A673 (cell line): ENCODE data around the gene PAPPA. TPM values are rescaled to one million over a fixed set of nuclear protein-coding genes. Genes with fewer than 3 reads are reported as not detected.

ENCODE experiments used
- BruUV-seq: library from RNA; stranded (reverse); fragments of 400-500 nt; replicated peaks from 2 replicates; lab custom pipeline; 2021; lab: Mats Ljungman, UMichigan
- CTCF ChIA-PET: fragments of 300-600 bp; sonication (Branson Sonifier 250); formaldehyde crosslinking; loops from one replicate; lab custom pipeline; 2022; ENCODE audit warnings: antibody characterized with exemption; lab: Charles Lee
- POLR2A ChIA-PET: fragments of 300-600 bp; sonication (Branson Sonifier 250); formaldehyde crosslinking; loops from one replicate; lab custom pipeline; 2022; ENCODE audit warnings: antibody characterized with exemption; ENCODE audit not compliant: low non-redundant PET; lab: Charles Lee
- DNase-seq: peaks from one replicate; pipeline ENCODE4 v3.0.0-alpha.2; 2015; ENCODE audit warnings: low spot score
- H3K27ac ChIP-seq: fragments of 200-600 bp; sonication (generic); 2 replicates; pipeline ENCODE4 v1.5.1; 2016; ENCODE audit warnings: mixed run types, low read depth, mild to moderate bottlenecking, mixed read lengths, antibody characterized with exemption, low read length; ENCODE audit not compliant: poor library complexity, severe bottlenecking
- H3K27me3 ChIP-seq: fragments of 200-600 bp; sonication (generic); replicated peaks from 2 replicates; pipeline ENCODE4 v1.6.1; 2017; ENCODE audit warnings: mixed run types, low read depth, mild to moderate bottlenecking, mixed read lengths, antibody characterized with exemption, low read length; ENCODE audit not compliant: insufficient read depth, poor library complexity
- H3K36me3 ChIP-seq: fragments of 200-600 bp; sonication (generic); 2 replicates; pipeline ENCODE4 v1.6.1; 2016; ENCODE audit warnings: mixed run types, mild to moderate bottlenecking, mixed read lengths, antibody characterized with exemption, low read length; ENCODE audit not compliant: insufficient read depth, poor library complexity, severe bottlenecking
- H3K4me1 ChIP-seq: fragments of 200-600 bp; sonication (generic); 2 replicates; pipeline ENCODE4 v1.6.1; 2017; ENCODE audit warnings: mixed run types, mild to moderate bottlenecking, mixed read lengths, antibody characterized with exemption, low read length; ENCODE audit not compliant: insufficient read depth, poor library complexity, severe bottlenecking
- H3K4me3 ChIP-seq: fragments of 200-600 bp; sonication (generic); 2 replicates; pipeline ENCODE4 v1.5.1; 2016; ENCODE audit warnings: low read depth, mixed run types, mild to moderate bottlenecking, mixed read lengths, low read length; ENCODE audit not compliant: poor library complexity, severe bottlenecking
- H3K9me3 ChIP-seq: fragments of 200-600 bp; sonication (generic); 2 replicates; pipeline ENCODE4 v1.6.1; 2016; ENCODE audit warnings: mixed run types, low read depth, mild to moderate bottlenecking, mixed read lengths, antibody characterized with exemption, low read length; ENCODE audit not compliant: poor library complexity, severe bottlenecking
- CTCF ChIP-seq: fragments of 300-800, 200-600 bp; sonication (generic); conservative IDR thresholded peaks from 2 replicates; pipeline ENCODE4 v1.5.1; 2017; ENCODE audit warnings: low read depth, mild to moderate bottlenecking, antibody characterized with exemption, low read length, moderate library complexity, mixed read lengths
- EZH2 ChIP-seq: fragments of 200-600 bp; sonication (generic); IDR thresholded peaks from 2 replicates; pipeline ENCODE4 v1.6.1; 2017; ENCODE audit warnings: borderline replicate concordance, low read depth, mild to moderate bottlenecking, mixed read lengths, antibody characterized with exemption, low read length; ENCODE audit not compliant: poor library complexity, severe bottlenecking
- intact Hi-C: fragments of 100-400 bp; cut with micrococcal nuclease; formaldehyde crosslinking; loops from one replicate; pipeline ENCODE4 v1.10.0; 2022; ENCODE audit not compliant: unreplicated experiment
- total RNA-seq: library from RNA; stranded (reverse); gene quantifications from 2 replicates; pipeline ENCODE4 v1.2.3, GENCODE V29; 2021

PAPPA gene
- total RNA-seq, 1 experiment from 2014 or later: 47.4 TPM

GRCh38 chr9:116141864-116142561, 11.6 kb upstream of the PAPPA start:
- no peak for TF ChIP-seq EZH2
- Histone ChIP-seq H3K4me1 (peaks cover 43% of the 10 kb centered on the region), H3K27ac (peak overlapping the region; percentile 74), H3K9me3 (no peaks in the 10 kb centered on the region), H3K4me3 (no peak overlapping the region), H3K27me3 (no peaks in the 10 kb centered on the region), H3K36me3 (no peaks in the 10 kb centered on the region)
- no TSS peak for BruUV-seq
- ChIA-PET POLR2A (no interaction called here), CTCF (interaction anchor here (0.6 kb wide), 2 partner anchors 277 to 526 kb away, joined by 3 to 4 read pairs; no protein-coding TSS in a partner anchor)
- peak; percentile 94 for DNase-seq
- intact Hi-C loops: loop anchor here (5.0 kb wide), 2 partner anchors 280 to 730 kb away; no protein-coding TSS in a partner anchor

DNA sequence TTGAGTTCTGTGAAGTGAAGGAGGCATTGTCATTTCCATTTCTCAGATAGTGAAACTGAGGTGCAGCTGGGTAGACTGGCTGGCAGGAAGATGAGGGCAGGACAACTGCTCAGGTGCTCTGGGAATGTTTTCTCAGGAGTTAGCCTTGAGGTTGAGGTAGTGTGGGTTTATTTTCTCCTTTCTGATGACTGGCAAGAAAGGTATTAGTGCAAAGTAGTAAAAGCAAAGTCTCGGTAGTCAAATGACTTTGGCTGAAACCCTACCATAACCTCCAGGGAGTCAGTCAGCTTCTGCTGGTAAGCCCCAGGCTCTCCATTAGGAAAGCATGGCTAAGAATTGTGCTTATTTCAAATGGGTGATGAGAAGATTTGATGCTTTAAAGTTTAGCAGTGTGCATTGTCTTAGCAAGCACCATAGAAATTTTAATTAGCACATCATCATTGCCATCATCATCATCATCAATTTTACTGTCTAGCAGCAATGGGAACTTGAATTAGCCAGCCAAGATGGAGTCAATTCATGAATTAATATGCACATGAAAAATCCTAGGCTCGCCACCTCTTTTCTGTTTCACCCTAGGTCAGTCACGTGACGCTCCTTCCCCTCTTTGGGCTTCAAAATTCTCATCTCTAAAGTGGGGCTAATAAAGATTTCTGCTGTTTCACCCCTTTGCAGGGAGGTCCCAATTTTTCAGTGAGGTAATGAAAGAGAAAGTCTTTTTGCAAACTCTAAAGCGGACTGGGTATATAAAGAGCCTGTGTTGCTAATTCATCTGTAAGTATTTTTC, 10.7 kb upstream of the PAPPA start:
- peak overlapping the region; percentile 74 for H3K27ac ChIP-seq
- POLR2A ChIA-PET: no interaction called here
- intact Hi-C loops: loop anchor here (5.0 kb wide), 2 partner anchors 281 to 731 kb away; no protein-coding TSS in a partner anchor
- TSS peak; percentile 85 for BruUV-seq
- CTCF ChIA-PET: interaction anchor here (0.6 kb wide), 2 partner anchors 278 to 526 kb away, joined by 3 to 4 read pairs; no protein-coding TSS in a partner anchor
- no peaks in the 10 kb centered on the region for H3K36me3 ChIP-seq
- DNase-seq: no peak
- peaks cover 50% of the 10 kb centered on the region for H3K4me1 ChIP-seq
- no peak for TF ChIP-seq CTCF
- TF ChIP-seq EZH2: no peak
- no peaks in the 10 kb centered on the region for H3K9me3 ChIP-seq
- H3K27me3 ChIP-seq: no peaks in the 10 kb centered on the region
- no peak overlapping the region for H3K4me3 ChIP-seq

- Histone ChIP-seq H3K27ac (peak overlapping the region; percentile 83), H3K27me3 (no peaks in the 10 kb centered on the region), H3K9me3 (no peaks in the 10 kb centered on the region), H3K4me3 (no peak overlapping the region), H3K36me3 (no peaks in the 10 kb centered on the region), H3K4me1 (peaks cover 62% of the 10 kb centered on the region)
- DNase-seq: no peak
- TF ChIP-seq CTCF: no peak
- TF ChIP-seq EZH2: no peak
- ChIA-PET CTCF (no interaction called here), POLR2A (no interaction called here)
- TSS peak; percentile 84 for BruUV-seq
- intact Hi-C loops: loop anchor here (5.0 kb wide), 2 partner anchors 282 to 732 kb away; no protein-coding TSS in a partner anchor
These were observed 9.6 kb upstream of the PAPPA start for GRCh38 chr9:116144038-116144437.
